Endothelial cell of umbilical vein (primary cell): ENCODE data around the gene SEMA4F. TPM values are rescaled to one million over a fixed set of nuclear protein-coding genes. Genes with fewer than 3 reads are reported as not detected.

Source experiments
- BruUV-seq: library from RNA; stranded (reverse); fragments of 400-500 nt; replicated peaks from 2 replicates; lab custom pipeline; 2021; lab: Mats Ljungman, UMichigan
- CTCF ChIA-PET: fragments of 300-600, 350-600 bp; sonication (Branson Sonifier 250); formaldehyde crosslinking; loops from one replicate; lab custom pipeline; 2021; ENCODE audit warnings: antibody characterized with exemption, inconsistent platforms; lab: Charles Lee
- POLR2A ChIA-PET: fragments of 300-600, 350-600 bp; sonication (Branson Sonifier 250); formaldehyde crosslinking; loops from one replicate; lab custom pipeline; 2021; ENCODE audit warnings: antibody characterized with exemption, inconsistent platforms; lab: Charles Lee
- DNase-seq: peaks from one replicate; pipeline ENCODE4 v3.0.0-alpha.2; 2011; ENCODE audit warnings: low read depth, low spot score
- FAIRE-seq: peaks from 2 replicates; lab custom pipeline; 2011; peaks lifted over from hg19 to GRCh38; lab: Jason Lieb, UNC
- H2AFZ ChIP-seq: 2 replicates; pipeline ENCODE4 v1.6.0; 2012; ENCODE audit warnings: low read depth, low read length, control low read depth, inconsistent platforms
- H3K27ac ChIP-seq: 2 replicates; pipeline ENCODE4 v1.5.1; 2011; ENCODE audit warnings: low read depth, mild to moderate bottlenecking, control low read depth, low read length, moderate library complexity; ENCODE audit not compliant: insufficient read depth
- H3K27me3 ChIP-seq, 2 experiments: 2 replicates each; pipeline versions ENCODE4 v1.6.0 to v1.6.1; 2011; ENCODE audit warnings: low read length in 2 of 2, mixed read lengths in 1 of 2; ENCODE audit not compliant: control insufficient read depth in 2 of 2, insufficient read depth in 2 of 2
- H3K36me3 ChIP-seq, 2 experiments: 2 replicates in 1 of 2; 3 replicates in 1 of 2; pipeline ENCODE4 v1.5.1; 2011; ENCODE audit warnings: low read length in 2 of 2, mild to moderate bottlenecking in 1 of 2, moderate library complexity in 1 of 2; ENCODE audit not compliant: control insufficient read depth in 2 of 2, insufficient read depth in 2 of 2; ENCODE audit errors: extremely low read depth in 1 of 2
- H3K4me1 ChIP-seq: 3 replicates; pipeline ENCODE4 v1.5.1; 2011; ENCODE audit warnings: mild to moderate bottlenecking, low read length; ENCODE audit not compliant: control insufficient read depth, insufficient read depth; ENCODE audit errors: extremely low read depth
- H3K4me2 ChIP-seq: 2 replicates; pipeline ENCODE4 v1.6.1; 2011; ENCODE audit warnings: low read length, control low read depth, mixed read lengths; ENCODE audit not compliant: insufficient read depth
- H3K4me3 ChIP-seq, 3 experiments: fragments of 200-600 bp in 1 of 3; sonication (generic), shearing (Covaris generic) in 1 of 3; replicated peaks in 1 of 3; 2 replicates each; pipeline ENCODE4 v1.5.1; 2011 to 2016; ENCODE audit warnings: control low read depth in 3 of 3, low read length in 3 of 3, mild to moderate bottlenecking in 2 of 3, inconsistent platforms in 1 of 3, low read depth in 1 of 3, moderate library complexity in 1 of 3; ENCODE audit not compliant: insufficient read depth in 1 of 3
- H3K79me2 ChIP-seq: 2 replicates; pipeline ENCODE4 v1.6.0; 2012; ENCODE audit warnings: low read length, inconsistent platforms; ENCODE audit not compliant: control insufficient read depth, insufficient read depth
- H3K9ac ChIP-seq: replicated peaks from 2 replicates; pipeline ENCODE3; 2011; ENCODE audit warnings: low read length, control low read depth; ENCODE audit not compliant: insufficient read depth; ENCODE audit errors: extremely low read depth
- H3K9me1 ChIP-seq: replicated peaks from 3 replicates; pipeline ENCODE4 v1.6.0; 2011; ENCODE audit warnings: mild to moderate bottlenecking, low read length; ENCODE audit not compliant: control insufficient read depth, insufficient read depth; ENCODE audit errors: extremely low read depth
- H3K9me3 ChIP-seq: replicated peaks from 2 replicates; pipeline ENCODE4 v1.5.1; 2012; ENCODE audit warnings: low read length, inconsistent platforms; ENCODE audit not compliant: control insufficient read depth, insufficient read depth
- H4K20me1 ChIP-seq: replicated peaks from 2 replicates; pipeline ENCODE3; 2011; ENCODE audit warnings: mild to moderate bottlenecking, low read length; ENCODE audit not compliant: control insufficient read depth, insufficient read depth; ENCODE audit errors: extremely low read depth
- CTCF ChIP-seq, 2 donors: IDR thresholded peaks; 1 replicate in 1 of 2; 2 replicates in 1 of 2; pipeline ENCODE4 v1.5.1; 2011; ENCODE audit warnings: low read length in 2 of 2, mild to moderate bottlenecking in 2 of 2, moderate library complexity in 2 of 2, control low read depth in 1 of 2, inconsistent platforms in 1 of 2, low read depth in 1 of 2; ENCODE audit not compliant: insufficient read depth in 1 of 2; ENCODE audit errors: extremely low read depth in 1 of 2
- EZH2 ChIP-seq: IDR thresholded peaks from 2 replicates; pipeline ENCODE4 v1.6.1; 2012; ENCODE audit warnings: borderline replicate concordance, low read depth, mild to moderate bottlenecking, moderate library complexity, low read length, inconsistent platforms; ENCODE audit not compliant: severe bottlenecking
- FOS ChIP-seq: IDR thresholded peaks from 2 replicates; pipeline ENCODE4 v1.6.1; 2011; ENCODE audit warnings: mild to moderate bottlenecking, low read length, moderate library complexity, borderline replicate concordance; ENCODE audit not compliant: insufficient read depth
- GATA2 ChIP-seq: IDR thresholded peaks from 2 replicates; pipeline ENCODE4 v1.7.0; 2011; ENCODE audit warnings: low read depth, mild to moderate bottlenecking, moderate library complexity, mixed read lengths, low read length; ENCODE audit not compliant: insufficient read length, insufficient read depth
- JUN ChIP-seq: IDR thresholded peaks from 2 replicates; pipeline ENCODE4 v1.6.1; 2011; ENCODE audit warnings: borderline replicate concordance, low read depth; ENCODE audit not compliant: insufficient read length, insufficient read depth
- MYC ChIP-seq: IDR thresholded peaks from one replicate; pipeline ENCODE4 v1.6.1; 2011; ENCODE audit warnings: mild to moderate bottlenecking, low read depth, low read length
- POLR2A ChIP-seq: IDR thresholded peaks from 2 replicates; pipeline ENCODE4 v1.6.1; 2012; ENCODE audit warnings: low read depth, mild to moderate bottlenecking, control low read depth, low read length
- POLR2AphosphoS5 ChIP-seq: IDR thresholded peaks from 2 replicates; pipeline ENCODE4 v1.6.1; 2012; ENCODE audit warnings: low read depth, mild to moderate bottlenecking, control low read depth, low read length, moderate library complexity; ENCODE audit not compliant: insufficient read depth
- dilution Hi-C: fragments of 300-500 bp; cut with MboI; formaldehyde crosslinking; loops from one replicate; pipeline ENCODE4 v1.15.0; 2019; ENCODE audit warnings: low sequenced_read_pairs; ENCODE audit not compliant: extremely low pct_ligation_motif_present
- intact Hi-C: fragments of 100-400 bp; cut with micrococcal nuclease; formaldehyde crosslinking; loops from one replicate; pipeline ENCODE4 v1.10.0; 2022
- polyA plus RNA-seq, 4 experiments: library from polyadenylated mRNA; depleted of rRNA in 3 of 4; stranded (reverse) in 3 of 4; unstranded in 1 of 4; fragments of >200 nt; gene quantifications; 2 replicates each; pipeline versions ENCODE4 v1.2.1 to v1.2.3, GENCODE V29; 2011 to 2012; ENCODE audit warnings: missing spikeins in 1 of 4
- total RNA-seq: library from RNA; stranded (reverse); gene quantifications from 2 replicates; pipeline ENCODE4 v1.2.3, GENCODE V29; 2021
- TF ChIP-seq, protein P1 (sequence below): IDR thresholded peaks from 2 replicates; pipeline ENCODE4 v1.6.1; 2011; ENCODE audit not compliant: insufficient read depth, insufficient read length

SEMA4F gene
- total and polyA plus RNA-seq, 2 donors (not counting 3 experiments of a cell fraction or from before 2014, with no cell fraction given): 5.3 to 6.0 TPM

DNA sequence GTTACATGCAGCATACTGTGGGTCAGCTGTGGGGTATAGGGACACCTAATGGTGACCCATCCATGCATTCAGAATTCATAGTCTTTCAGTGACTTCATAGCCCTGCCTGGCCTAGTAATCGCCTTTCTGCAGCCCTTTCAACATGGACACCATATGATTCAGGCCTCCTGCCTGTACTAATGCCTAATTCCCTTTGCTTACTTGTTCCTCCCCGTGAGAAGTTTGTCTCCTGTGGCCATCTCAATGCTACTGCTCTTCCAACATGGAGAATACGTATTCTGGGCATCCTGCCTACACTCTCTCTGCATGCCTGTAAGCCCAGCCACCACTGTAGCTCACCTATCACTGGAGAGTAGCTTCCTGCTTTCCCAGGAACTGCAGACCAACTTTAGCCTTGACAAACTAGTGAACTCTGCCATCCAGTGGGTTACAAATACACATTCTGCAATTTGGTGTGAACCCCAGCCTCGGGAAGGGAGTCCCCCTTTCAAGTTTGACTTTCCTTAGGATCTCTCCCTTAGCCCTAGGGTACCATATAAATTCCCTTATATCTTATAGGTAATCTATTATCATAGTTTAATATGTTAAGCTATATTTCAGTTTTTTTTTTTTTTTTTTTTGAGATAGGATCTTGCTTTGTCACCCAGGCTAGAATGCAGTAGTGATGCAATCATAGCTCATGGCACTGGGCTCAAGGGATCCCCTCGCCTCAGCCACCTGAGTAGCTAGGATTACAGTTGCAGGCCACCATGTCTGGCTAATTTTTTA, 28.2 kb upstream of the SEMA4F start:
- no peak overlapping the region for H2AFZ ChIP-seq
- intact Hi-C loops: no loop called here
- CTCF ChIA-PET: interaction anchor here (0.8 to 1.2 kb wide), 2 partner anchors 8 to 9 kb away, joined by 3 read pairs; no protein-coding TSS in a partner anchor

More for the DNA sequence above, 28.2 kb upstream of the SEMA4F start:
- BruUV-seq: no TSS peak
- peaks cover 3 to 4% of the 10 kb centered on the region in 2 experiments for H3K27me3 ChIP-seq
- H3K4me3 ChIP-seq: no peak overlapping the region
- no peaks in the 10 kb centered on the region for H3K9me3 ChIP-seq
- H3K36me3 ChIP-seq: no peaks in the 10 kb centered on the region
- no peak overlapping the region for H3K9ac ChIP-seq
- H3K4me2 ChIP-seq: no peak overlapping the region
- H4K20me1 ChIP-seq: no peaks in the 10 kb centered on the region
- no peaks in the 10 kb centered on the region for H3K79me2 ChIP-seq
- DNase-seq: no peak
- dilution Hi-C loops: no loop called here
- no peak for FAIRE-seq
- H3K4me1 ChIP-seq: no peaks in the 10 kb centered on the region
- POLR2A ChIA-PET: no interaction called here
- TF ChIP-seq EZH2 (no peak), POLR2AphosphoS5 (no peak), JUN (no peak), MYC (no peak), GATA2 (no peak), POLR2A (no peak), CTCF (IDR thresholded peaks at IDR 0.05; ENCODE audit: extremely low read depth in 1 of 2, insufficient read depth in 1 of 2, low read depth in 1 of 2, low read length in 2 of 2) (no peak), FOS (no peak)
- TF ChIP-seq, protein P1, sequence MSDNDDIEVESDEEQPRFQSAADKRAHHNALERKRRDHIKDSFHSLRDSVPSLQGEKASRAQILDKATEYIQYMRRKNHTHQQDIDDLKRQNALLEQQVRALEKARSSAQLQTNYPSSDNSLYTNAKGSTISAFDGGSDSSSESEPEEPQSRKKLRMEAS: no peak
- no peaks in the 10 kb centered on the region for H3K9me1 ChIP-seq
- H3K27ac ChIP-seq: no peak overlapping the region
